Right lobe of liver (tissue), 6 donors: ENCODE results near the gene TNIP3. TPM values are rescaled to one million over a fixed set of nuclear protein-coding genes. Genes with fewer than 3 reads are reported as not detected.

ENCODE experiments used
- ATAC-seq, 4 donors: fragments of 200-7000 bp; cut with Tn5 transposase; one replicate each; pipeline ENCODE4 v1.9.1; 2020; ENCODE audit warnings: mild to moderate bottlenecking in 4 of 4, moderate library complexity in 4 of 4
- DNase-seq, 3 donors: peaks; one replicate each; pipeline ENCODE4 v3.0.0-alpha.2; 2020
- H3K27ac ChIP-seq, 3 donors: fragments of 200-600 bp; one replicate each; pipeline ENCODE4 v1.8.0; 2022
- H3K27me3 ChIP-seq, 2 donors: fragments of 200-600 bp; one replicate each; pipeline ENCODE4 v1.8.0; 2022
- H3K36me3 ChIP-seq, 4 donors: fragments of 200-600 bp; sonication (generic) in 1 of 4; one replicate each; pipeline versions ENCODE4 v1.5.1 to v1.8.0; 2017 to 2022; ENCODE audit warnings: control low read depth in 1 of 4
- H3K4me1 ChIP-seq, 4 donors: fragments of 200-600 bp; sonication (generic) in 1 of 4; one replicate each; pipeline versions ENCODE4 v1.5.1 to v1.8.0; 2017 to 2022; ENCODE audit warnings: control low read depth in 1 of 4
- H3K4me3 ChIP-seq, 3 donors: fragments of 200-600 bp; one replicate each; pipeline ENCODE4 v1.8.0; 2022
- H3K9me3 ChIP-seq, 4 donors: fragments of 200-600 bp; sonication (generic) in 1 of 4; one replicate each; pipeline versions ENCODE4 v1.5.1 to v1.8.0; 2017 to 2022; ENCODE audit warnings: control low read depth in 1 of 4
- CTCF ChIP-seq, 4 donors: fragments of 200-600 bp in 3 of 4; fragments of 450-650 bp in 1 of 4; IDR thresholded peaks; one replicate each; pipeline versions ENCODE4 v1.5.1 to v1.8.0; 2016 to 2022; ENCODE audit warnings: antibody characterized with exemption in 4 of 4, mild to moderate bottlenecking in 2 of 4
- POLR2A ChIP-seq: fragments of 450-650 bp; IDR thresholded peaks from one replicate; pipeline ENCODE4 v1.6.1; 2017; ENCODE audit warnings: antibody characterized with exemption, mild to moderate bottlenecking
- WGBS: methylation state at CpG from one replicate; pipeline ENCODE4 v1.1.6; 2018; ENCODE audit warnings: low coverage, low lambda C conversion rate; ENCODE audit not compliant: insufficient coverage; ENCODE audit errors: missing lambda C conversion rate; 5-methylcytosine and 5-hydroxymethylcytosine counted together
- intact Hi-C, 2 donors: fragments of 100-400 bp; cut with DNase I; formaldehyde crosslinking; loops; one replicate each; pipeline versions ENCODE4 v1.11.2 to v1.14.1; 2022
- total RNA-seq, 6 experiments: library from RNA; depleted of rRNA in 2 of 6; stranded (reverse); fragments of >200 nt in 2 of 6; fragmentation: NEBNext Ultra II Directional in 3 of 6; extraction: Animal tissue kit (Norgen Biotek cat#: 25700) in 3 of 6; gene quantifications; one replicate each; pipeline versions ENCODE4 v1.1.0 to v1.2.4, GENCODE V29; 2016 to 2023
- donor health status: DM: no; HTN: yes; CAD: no.
- donor health status: DM: no; HTN: no; CAD: no.
- donor health status: DM: no; HTN: no; CAD: no.
- donor health status: DM: no; HTN: yes; CAD: no.
- donor health status: DM: no; HTN: yes; CAD: no.

TNIP3 gene
- total RNA-seq, 6 experiments from 2014 or later, result 0.06 TPM; not detected in 5

GRCh38 chr4:121189326-121190215, 25.4 kb upstream of the TNIP3 start:
- Histone ChIP-seq H3K9me3 (no peaks in the 10 kb centered on the region), H3K27ac (no peak overlapping the region)

GRCh38 chr4:121187206-121187605, 23.1 kb upstream of the TNIP3 start:
- no peak for DNase-seq
- ATAC-seq, result no peak
- WGBS, result 70% methylated on average over 1 of the region's 1 CpG
- intact Hi-C loops, result no loop called here
- Histone ChIP-seq H3K27ac (no peak overlapping the region), H3K4me3 (no peak overlapping the region), H3K36me3 (no peaks in the 10 kb centered on the region), H3K9me3 (no peaks in the 10 kb centered on the region), H3K4me1 (no peaks in the 10 kb centered on the region), H3K27me3 (no peaks in the 10 kb centered on the region)
- TF ChIP-seq POLR2A (no peak), CTCF (IDR thresholded peaks at IDR 0.05) (no peak)

More at GRCh38 chr4:121189326-121190215, 25.4 kb upstream of the TNIP3 start:
- H3K36me3 ChIP-seq, result no peaks in the 10 kb centered on the region
- WGBS, result 29% methylated on average over 3 of the region's 3 CpGs
- no peak for TF ChIP-seq POLR2A
- TF ChIP-seq CTCF (IDR thresholded peaks at IDR 0.05), result no peak
- intact Hi-C loops, result loop anchor here in 1 of 2 donors (10.0 kb wide), 1 partner anchor 55 kb away; no protein-coding TSS in a partner anchor
- DNase-seq, result no peak
- H3K27me3 ChIP-seq, result no peaks in the 10 kb centered on the region
- H3K4me1 ChIP-seq, result no peaks in the 10 kb centered on the region
- no peak overlapping the region for H3K4me3 ChIP-seq
- peak; percentile 41 to 56 (median 54) for ATAC-seq

GRCh38 chr4:121185960-121186359, 21.8 kb upstream of the TNIP3 start:
- no peak for TF ChIP-seq CTCF (IDR thresholded peaks at IDR 0.05)
- TF ChIP-seq POLR2A, result no peak
- WGBS, result 75% methylated on average over 10 of the region's 10 CpGs

GRCh38 chr4:121183989-121184388, 19.9 kb upstream of the TNIP3 start:
- Histone ChIP-seq H3K27ac (no peak overlapping the region), H3K36me3 (no peaks in the 10 kb centered on the region), H3K4me1 (no peaks in the 10 kb centered on the region), H3K4me3 (no peak overlapping the region), H3K9me3 (no peaks in the 10 kb centered on the region), H3K27me3 (no peaks in the 10 kb centered on the region)
- intact Hi-C loops, result no loop called here
- 93% methylated on average over 1 of the region's 1 CpG for WGBS
- no peak for ATAC-seq
- no peak for DNase-seq
- TF ChIP-seq CTCF (IDR thresholded peaks at IDR 0.05), result no peak
- no peak for TF ChIP-seq POLR2A

More at GRCh38 chr4:121185960-121186359, 21.8 kb upstream of the TNIP3 start:
- H3K36me3 ChIP-seq, result no peaks in the 10 kb centered on the region
- intact Hi-C loops, result no loop called here
- H3K4me3 ChIP-seq, result no peak overlapping the region
- no peaks in the 10 kb centered on the region for H3K9me3 ChIP-seq
- H3K27ac ChIP-seq, result no peak overlapping the region
- no peak for DNase-seq
- no peaks in the 10 kb centered on the region for H3K27me3 ChIP-seq
- H3K4me1 ChIP-seq, result no peaks in the 10 kb centered on the region
- no peak for ATAC-seq
